Stomach (tissue), 19 donors: ENCODE results near the gene OR5H6. TPM values are rescaled to one million over a fixed set of nuclear protein-coding genes. Genes with fewer than 3 reads are reported as not detected.

Experiments used
- DNase-seq, 2 donors: peaks; one replicate each; pipeline versions ENCODE4 v3.0.0 to v3.0.0-alpha.2; 2013 to 2019
- H3K27ac ChIP-seq, 5 donors: fragments of 200-600 bp in 4 of 5; sonication (generic) in 4 of 5; one replicate each; pipeline ENCODE4 v1.5.1; 2013 to 2019; ENCODE audit warnings: mild to moderate bottlenecking in 1 of 5, moderate library complexity in 1 of 5
- H3K27me3 ChIP-seq, 3 donors: fragments of 200-600 bp; sonication (generic); one replicate each; pipeline ENCODE4 v1.5.1; 2017 to 2019; ENCODE audit warnings: mixed run types in 1 of 3
- H3K36me3 ChIP-seq, 4 donors: fragments of 200-600 bp; sonication (generic); 1 replicate in 3 of 4; 2 replicates in 1 of 4; pipeline ENCODE4 v1.5.1; 2016 to 2019
- H3K4me1 ChIP-seq, 4 donors: fragments of 200-600 bp; sonication (generic); one replicate each; pipeline ENCODE4 v1.5.1; 2016 to 2019
- H3K4me3 ChIP-seq, 4 donors: fragments of 200-600 bp; sonication (generic) in 3 of 4; one replicate each; pipeline ENCODE4 v1.5.1; 2016 to 2019; ENCODE audit warnings: mild to moderate bottlenecking in 1 of 4
- H3K9me3 ChIP-seq, 4 donors: fragments of 200-600 bp; sonication (generic); one replicate each; pipeline ENCODE4 v1.5.1; 2016 to 2019
- CTCF ChIP-seq, 7 experiments: fragments of 450-650 bp in 4 of 7; fragments of 200-600 bp in 3 of 7; sonication (generic) in 3 of 7; IDR thresholded peaks; one replicate each; pipeline ENCODE4 v1.5.1; 2016 to 2019; ENCODE audit warnings: antibody characterized with exemption in 7 of 7, control low read depth in 2 of 7, mild to moderate bottlenecking in 1 of 7
- EP300 ChIP-seq: sonication (generic); formaldehyde crosslinking; IDR thresholded peaks from one replicate; pipeline ENCODE4 v1.6.1; 2017; ENCODE audit warnings: antibody characterized with exemption
- POLR2A ChIP-seq, 4 donors: fragments of 450-650 bp; IDR thresholded peaks; one replicate each; pipeline ENCODE4 v1.6.1; 2016; ENCODE audit warnings: antibody characterized with exemption in 4 of 4, control low read depth in 2 of 4, mild to moderate bottlenecking in 1 of 4, moderate library complexity in 1 of 4
- POLR2AphosphoS5 ChIP-seq, 3 donors: sonication (generic); formaldehyde crosslinking; IDR thresholded peaks; one replicate each; pipeline ENCODE4 v1.6.1; 2016; ENCODE audit warnings: antibody characterized with exemption in 3 of 3
- WGBS, 5 donors: extraction: QIAGEN DNeasy Blood & Tissue Kit in 3 of 5; methylation state at CpG; one replicate each; pipeline versions ENCODE4 v1.1.5 to v1.1.7; 2013 to 2018; 5-methylcytosine and 5-hydroxymethylcytosine counted together
- intact Hi-C: fragments of 100-400 bp; cut with DNase I; formaldehyde crosslinking; loops from one replicate; pipeline ENCODE4 v1.15.1; 2023; ENCODE audit warnings: low total_unique reads
- long read RNA-seq, 10 donors: transcript quantifications; one replicate each; lab custom pipeline, GENCODE V29; 2026
- polyA plus RNA-seq, 3 donors: library from polyadenylated mRNA; stranded (reverse); fragments of 200-250 nt; gene quantifications; one replicate each; pipeline ENCODE4 v1.2.3, GENCODE V29; 2013
- total RNA-seq, 5 donors: library from RNA; depleted of rRNA; stranded (reverse); fragments of >200 nt; gene quantifications; one replicate each; pipeline versions ENCODE4 v1.1.0 to v1.2.3, GENCODE V29; 2014 to 2016
- donor health status: healthy with polysubstance abuse.
- donor health status: Bipolar disorder and iron deficiency.
- donor health status: healthy.

OR5H6 gene
- total RNA-seq: not detected
- polyA plus RNA-seq: not detected
- long read RNA-seq, donor 1: 0 reads
- long read RNA-seq, donor 2: 0 reads
- long read RNA-seq, donor 3: 0 reads
- long read RNA-seq, donor 4: 0 reads
- long read RNA-seq, donor 5: 0 reads
- long read RNA-seq, donor 6: 0 reads
- long read RNA-seq, donor 7: 0 reads
- long read RNA-seq, donor 8: 0 reads
- long read RNA-seq, donor 9: 0 reads
- long read RNA-seq, donor 10: 0 reads

- TF ChIP-seq EP300: no peak
- TF ChIP-seq POLR2AphosphoS5 (IDR thresholded peaks at IDR 0.05): no peak
- TF ChIP-seq CTCF (IDR thresholded peaks at IDR 0.05): no peak
- no peak for TF ChIP-seq POLR2A (IDR thresholded peaks at IDR 0.05)
- H3K27me3 ChIP-seq: no peaks in the 10 kb centered on the region
- H3K4me1 ChIP-seq: no peaks in the 10 kb centered on the region
- 68 to 86% (median 75%) methylated on average over 3 of the region's 3 CpGs for WGBS, 5 donors
- no peak within 1 kb of the TSS for H3K4me3 ChIP-seq
- H3K36me3 ChIP-seq: no peaks in the 10 kb centered on the region
- H3K27ac ChIP-seq: no peak within 1 kb of the TSS
- no peak for DNase-seq
- H3K9me3 ChIP-seq: peaks cover 0 to 5% (median 2%) of the 10 kb centered on the region in 4 donors
- intact Hi-C loops: no loop called here
These were observed at the start of gene OR5H6 for GRCh38 chr3:98263944-98264343. Gene OR5H6 (plus strand): TSS chr3:98264244. CDS start chr3:98264333, 89 bp downstream.

- H3K27me3 ChIP-seq: no peaks in the 10 kb centered on the region
- intact Hi-C loops: no loop called here
- TF ChIP-seq POLR2A (IDR thresholded peaks at IDR 0.05) (no peak), EP300 (no peak), CTCF (IDR thresholded peaks at IDR 0.05) (no peak), POLR2AphosphoS5 (IDR thresholded peaks at IDR 0.05) (no peak)
- H3K27ac ChIP-seq: no peak overlapping the region
- DNase-seq: no peak
- 62 to 73% (median 72%) methylated on average over 3 of the region's 3 CpGs for whole genome bisulfite sequencing, 5 donors
- no peaks in the 10 kb centered on the region for H3K4me1 ChIP-seq
- no peaks in the 10 kb centered on the region for H3K36me3 ChIP-seq
- H3K4me3 ChIP-seq: no peak overlapping the region
- H3K9me3 ChIP-seq: no peaks in the 10 kb centered on the region
These were observed 49.0 kb upstream of the OR5H6 start for GRCh38 chr3:98215051-98215450.

GRCh38 chr3:98223907-98224672, 40.0 kb upstream of the OR5H6 start:
- WGBS, 5 donors: 70 to 79% (median 76%) methylated on average over 6 of the region's 6 CpGs
- H3K4me3 ChIP-seq: no peak overlapping the region
- no peak for DNase-seq
- no peaks in the 10 kb centered on the region for H3K36me3 ChIP-seq
- no peak overlapping the region for H3K27ac ChIP-seq
- no peaks in the 10 kb centered on the region for H3K9me3 ChIP-seq
- intact Hi-C loops: no loop called here
- no peaks in the 10 kb centered on the region for H3K27me3 ChIP-seq
- TF ChIP-seq POLR2A (IDR thresholded peaks at IDR 0.05): no peak
- no peak for TF ChIP-seq POLR2AphosphoS5 (IDR thresholded peaks at IDR 0.05)
- no peak for TF ChIP-seq EP300
- no peak for TF ChIP-seq CTCF (IDR thresholded peaks at IDR 0.05)
- no peaks in the 10 kb centered on the region for H3K4me1 ChIP-seq

- 73 to 86% (median 78%) methylated on average over 2 of the region's 2 CpGs for WGBS, 5 donors
- intact Hi-C loops: no loop called here
- TF ChIP-seq POLR2AphosphoS5 (IDR thresholded peaks at IDR 0.05) (no peak), EP300 (no peak), CTCF (IDR thresholded peaks at IDR 0.05) (no peak), POLR2A (IDR thresholded peaks at IDR 0.05) (no peak)
These were observed 31.6 kb upstream of the OR5H6 start for GRCh38 chr3:98232489-98232888.

More at GRCh38 chr3:98232489-98232888, 31.6 kb upstream of the OR5H6 start:
- Histone ChIP-seq H3K4me1 (no peaks in the 10 kb centered on the region), H3K9me3 (no peaks in the 10 kb centered on the region), H3K36me3 (no peaks in the 10 kb centered on the region), H3K27me3 (no peaks in the 10 kb centered on the region), H3K4me3 (no peak overlapping the region), H3K27ac (no peak overlapping the region)
- no peak for DNase-seq
